Neural crest cell (in vitro differentiated cells): Measurements from ENCODE around the gene SYTL3. TPM values are rescaled to one million over a fixed set of nuclear protein-coding genes. Genes with fewer than 3 reads are reported as not detected.

Experiments
- DNase-seq: peaks from one replicate; pipeline ENCODE4 v3.0.0; 2021; ENCODE audit warnings: low read depth, mixed read lengths, low spot score
- H3K27ac Mint-ChIP-seq: one replicate; pipeline ENCODE4 v1.8.0; 2021; ENCODE audit warnings: mild to moderate bottlenecking, mixed read lengths; ENCODE audit not compliant: unreplicated experiment
- H3K27me3 Mint-ChIP-seq: 2 replicates; pipeline ENCODE4 v1.8.0; 2021; ENCODE audit warnings: low read depth, mild to moderate bottlenecking, mixed read lengths
- H3K36me3 Mint-ChIP-seq: 2 replicates; pipeline ENCODE4 v1.8.0; 2021; ENCODE audit warnings: low read depth, mild to moderate bottlenecking, mixed read lengths
- H3K4me1 Mint-ChIP-seq: 2 replicates; pipeline ENCODE4 v1.8.0; 2021; ENCODE audit warnings: mixed read lengths
- H3K4me3 Mint-ChIP-seq: one replicate; pipeline ENCODE4 v1.8.0; 2021; ENCODE audit warnings: mild to moderate bottlenecking, mixed read lengths
- H3K9me3 Mint-ChIP-seq: 2 replicates; pipeline ENCODE4 v1.8.0; 2021; ENCODE audit warnings: mixed read lengths
- CTCF ChIP-seq: fragments of 200-600 bp; sonication (generic); conservative IDR thresholded peaks from 2 replicates; pipeline ENCODE4 v1.5.0; 2021; ENCODE audit warnings: antibody characterized with exemption, mild to moderate bottlenecking
- total RNA-seq: library from RNA; stranded (reverse); gene quantifications from 2 replicates; pipeline ENCODE4 v1.2.1, GENCODE V29; 2021

Gene SYTL3
- total RNA-seq, 1 donor from 2014 or later: 0.28 TPM

GRCh38 chr6:158642097-158642601 is 7.7 kb upstream of the SYTL3 start:
- Mint-ChIP-seq H3K9me3 (no peaks in the 10 kb centered on the region), H3K27ac (no peak overlapping the region), H3K4me1 (peaks cover 48% of the 10 kb centered on the region), H3K4me3 (peak overlapping the region; percentile 35), H3K27me3 (peaks cover 15% of the 10 kb centered on the region), H3K36me3 (peaks cover 7% of the 10 kb centered on the region)
- no peak for DNase-seq
- TF ChIP-seq CTCF: no peak

DNA sequence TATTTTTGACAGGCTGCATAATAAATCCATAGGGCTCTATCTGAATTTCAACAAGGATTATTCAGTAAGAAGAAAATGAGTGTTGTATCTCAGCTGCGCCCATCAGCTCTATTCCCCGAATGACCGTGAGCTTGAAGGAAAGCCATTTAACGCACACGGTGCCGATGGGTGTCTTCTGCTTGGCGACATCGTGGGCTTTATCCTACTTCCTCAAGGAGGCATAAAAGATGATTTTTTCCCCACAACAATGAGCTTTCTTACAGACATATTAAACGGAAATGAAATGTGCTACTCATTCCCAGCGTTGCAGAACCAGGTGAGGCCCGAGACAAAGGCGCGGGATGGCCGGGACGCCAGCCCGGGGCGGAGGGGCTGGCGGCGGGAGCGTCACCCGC is 6.0 kb upstream of the SYTL3 start:
- no peak for TF ChIP-seq CTCF
- peaks cover 42% of the 10 kb centered on the region for H3K4me1 Mint-ChIP-seq
- H3K9me3 Mint-ChIP-seq: no peaks in the 10 kb centered on the region
- H3K27me3 Mint-ChIP-seq: peaks cover 25% of the 10 kb centered on the region
- H3K27ac Mint-ChIP-seq: peak overlapping the region; percentile 99
- peak overlapping the region; percentile 98 for H3K4me3 Mint-ChIP-seq
- peaks cover 3% of the 10 kb centered on the region for H3K36me3 Mint-ChIP-seq
- no peak for DNase-seq

DNA sequence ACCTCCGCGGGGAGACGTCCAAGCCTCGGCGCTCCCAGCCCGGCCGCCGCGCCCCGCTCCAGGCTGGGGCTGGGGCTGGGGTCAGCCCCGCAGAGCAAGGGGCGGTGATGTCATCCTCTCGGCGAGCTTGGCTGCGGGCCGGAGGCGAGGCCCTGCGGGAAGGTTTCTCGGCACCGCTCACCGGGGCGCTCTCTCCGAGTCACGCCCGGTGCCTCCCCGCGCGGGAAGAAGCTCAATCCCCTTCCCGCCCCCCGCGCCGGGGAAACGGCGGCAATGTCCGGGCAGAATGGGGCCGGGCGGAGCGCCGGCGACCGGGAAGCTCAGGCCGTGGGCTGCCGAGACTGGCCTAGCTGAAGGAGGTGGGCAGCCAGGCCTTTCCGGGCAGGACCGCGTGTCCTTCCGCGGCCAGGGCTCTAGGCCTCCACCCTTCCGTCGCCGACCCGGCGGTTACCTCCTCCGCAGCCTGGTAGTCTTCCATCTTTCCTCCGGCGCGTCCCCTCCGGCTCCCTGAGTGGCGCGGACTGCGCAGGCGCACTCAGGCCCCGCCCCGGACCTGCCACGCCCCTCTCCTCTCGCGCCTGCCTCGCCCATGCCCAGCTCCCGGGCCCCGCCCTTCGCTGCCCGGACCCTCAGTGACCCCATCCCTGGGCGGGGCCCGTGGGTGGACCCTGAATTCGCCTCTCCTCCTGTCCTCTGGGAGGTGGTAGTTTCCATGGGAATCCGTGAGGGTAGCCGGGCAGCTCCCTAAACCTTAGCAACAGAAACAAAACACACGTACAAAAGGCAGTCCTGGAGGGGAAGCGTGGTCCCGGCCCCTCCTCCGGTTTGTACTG is 5.4 kb upstream of the SYTL3 start, which contains the start of gene DYNLT1:
Gene DYNLT1 (minus strand): TSS at position 513 of the 833 bp plus-strand sequence. CDS start 35 bp downstream, at position 478.
- Mint-ChIP-seq H3K36me3 (peaks cover 3% of the 10 kb centered on the region), H3K4me1 (peaks cover 42% of the 10 kb centered on the region), H3K27me3 (peaks cover 26% of the 10 kb centered on the region), H3K27ac (peak within 1 kb of the TSS; percentile 99), H3K4me3 (peak within 1 kb of the TSS; percentile 98), H3K9me3 (no peaks in the 10 kb centered on the region)
- peak; percentile 91 for DNase-seq
- no peak for TF ChIP-seq CTCF

DNA sequence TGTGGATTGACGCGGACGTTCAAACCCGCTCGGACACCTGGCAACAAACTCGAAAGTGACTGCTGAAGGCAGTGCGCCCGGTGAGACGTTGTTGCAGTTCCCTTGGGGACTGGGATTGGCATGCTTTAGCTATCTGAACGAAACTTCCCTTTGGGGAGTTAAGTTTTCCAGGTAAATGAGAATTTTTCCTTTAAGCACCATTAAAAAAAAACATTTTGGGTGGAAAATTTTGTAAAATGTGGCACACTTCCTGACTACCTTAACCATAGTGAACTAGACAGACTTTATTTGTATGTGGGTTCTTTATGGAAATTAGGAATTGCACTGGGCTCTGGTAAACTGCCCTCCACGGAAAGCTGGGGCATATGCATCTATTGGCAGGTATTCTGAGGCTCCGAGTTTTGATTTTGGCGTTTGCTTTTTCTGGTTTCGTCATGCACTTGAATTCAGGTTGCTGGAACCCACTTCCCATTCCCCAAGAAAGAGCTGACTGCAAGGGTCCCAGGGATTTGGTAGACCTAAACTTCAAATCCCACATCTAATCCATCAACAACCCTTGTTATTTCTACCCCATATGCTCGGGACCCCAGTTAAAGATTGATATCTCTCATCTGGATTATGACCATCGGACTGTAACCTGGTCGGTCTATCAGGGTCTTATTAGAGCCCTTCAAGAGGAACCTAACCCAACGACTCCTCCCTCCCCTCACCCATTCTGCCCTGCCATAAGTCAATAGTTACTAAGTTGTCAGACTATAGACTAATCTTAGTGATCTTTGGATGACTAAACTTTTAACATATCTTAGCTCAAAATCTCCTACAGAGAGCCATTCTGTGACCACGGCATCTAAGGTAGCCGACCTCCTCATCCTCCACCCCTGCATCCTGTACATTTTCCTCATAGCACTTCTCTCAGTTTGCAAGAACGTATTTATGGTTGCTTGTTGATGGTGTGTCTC is 4.5 kb upstream of the SYTL3 start:
- Mint-ChIP-seq H3K4me3 (peak overlapping the region; percentile 92), H3K27ac (peak overlapping the region; percentile 32), H3K36me3 (peaks cover 2% of the 10 kb centered on the region), H3K4me1 (peaks cover 41% of the 10 kb centered on the region), H3K9me3 (no peaks in the 10 kb centered on the region), H3K27me3 (peaks cover 30% of the 10 kb centered on the region)
- DNase-seq: no peak
- TF ChIP-seq CTCF: no peak
